WTC11 (cell line): ENCODE results near the gene TPM2. TPM values are rescaled to one million over a fixed set of nuclear protein-coding genes. Genes with fewer than 3 reads are reported as not detected.

Experiments
- ATAC-seq: fragments of 200-7000 bp; cut with Tn5 transposase; 2 replicates; pipeline ENCODE4 v1.10.0; 2021; ENCODE audit warnings: mild to moderate bottlenecking, moderate library complexity
- CTCF ChIA-PET: fragments of 300-600 bp; sonication (Branson Sonifier 250); formaldehyde crosslinking; loops from one replicate; lab custom pipeline; 2021; ENCODE audit warnings: antibody characterized with exemption; lab: Charles Lee
- POLR2A ChIA-PET: fragments of 350-600 bp; sonication (Branson Sonifier 250); formaldehyde crosslinking; loops from one replicate; lab custom pipeline; 2021; ENCODE audit warnings: antibody characterized with exemption; lab: Charles Lee
- DNase-seq: peaks from one replicate; pipeline ENCODE4 v3.0.0; 2021; ENCODE audit warnings: low spot score
- H3K27ac Mint-ChIP-seq: 2 replicates; pipeline ENCODE4 v1.8.0; 2021; ENCODE audit warnings: mixed read lengths
- H3K27me3 Mint-ChIP-seq: 2 replicates; pipeline ENCODE4 v1.8.0; 2021; ENCODE audit warnings: low read depth, mild to moderate bottlenecking, moderate library complexity, mixed read lengths
- H3K36me3 Mint-ChIP-seq: 2 replicates; pipeline ENCODE4 v1.8.0; 2021; ENCODE audit warnings: mixed read lengths
- H3K4me1 Mint-ChIP-seq: 2 replicates; pipeline ENCODE4 v1.8.0; 2022; ENCODE audit warnings: mixed read lengths
- H3K4me3 Mint-ChIP-seq: 2 replicates; pipeline ENCODE4 v1.8.0; 2021; ENCODE audit warnings: mild to moderate bottlenecking, moderate library complexity, mixed read lengths
- H3K9me3 Mint-ChIP-seq: 2 replicates; pipeline ENCODE4 v1.8.0; 2021; ENCODE audit warnings: mixed read lengths
- AFF4 ChIP-seq: sonication (generic); formaldehyde crosslinking; IDR thresholded peaks from 2 replicates; pipeline ENCODE4 v1.8.1; 2023; ENCODE audit warnings: mild to moderate bottlenecking, missing genetic modification reagents, borderline replicate concordance
- ATF6 ChIP-seq: sonication (generic); formaldehyde crosslinking; IDR thresholded peaks from 2 replicates; pipeline ENCODE4 v1.8.1; 2023; ENCODE audit warnings: mild to moderate bottlenecking, missing genetic modification reagents
- CBFB ChIP-seq: sonication (generic); formaldehyde crosslinking; IDR thresholded peaks from 2 replicates; pipeline ENCODE4 v1.8.1; 2022; ENCODE audit warnings: mild to moderate bottlenecking, low read depth, missing genetic modification reagents
- CREB1 ChIP-seq: sonication (generic); formaldehyde crosslinking; IDR thresholded peaks from 2 replicates; pipeline ENCODE4 v1.8.0; 2023; ENCODE audit warnings: mild to moderate bottlenecking, missing genetic modification reagents
- E2F4 ChIP-seq: sonication (generic); formaldehyde crosslinking; IDR thresholded peaks from 2 replicates; pipeline ENCODE4 v1.8.1; 2022; ENCODE audit warnings: low read depth, mild to moderate bottlenecking, moderate library complexity, missing genetic modification reagents, borderline replicate concordance
- EMX1 ChIP-seq: fragments of 250-450 bp; sonication (Bioruptor Pico); IDR thresholded peaks from 2 replicates; pipeline ENCODE4 v1.8.0; 2021; ENCODE audit warnings: mild to moderate bottlenecking
- FOXK1 ChIP-seq: sonication (generic); formaldehyde crosslinking; IDR thresholded peaks from 2 replicates; pipeline ENCODE4 v1.8.0; 2022; ENCODE audit warnings: mild to moderate bottlenecking, moderate library complexity, missing genetic modification reagents
- FOXP4 ChIP-seq: sonication (generic); formaldehyde crosslinking; IDR thresholded peaks from 2 replicates; pipeline ENCODE4 v1.8.0; 2022; ENCODE audit warnings: mild to moderate bottlenecking, missing genetic modification reagents
- GABPB1 ChIP-seq: sonication (generic); formaldehyde crosslinking; IDR thresholded peaks from 2 replicates; pipeline ENCODE4 v1.8.1; 2023; ENCODE audit warnings: mild to moderate bottlenecking, missing genetic modification reagents
- KAT7 ChIP-seq: sonication (generic); formaldehyde crosslinking; IDR thresholded peaks from 2 replicates; pipeline ENCODE4 v1.8.1; 2023; ENCODE audit warnings: missing genetic modification reagents, mild to moderate bottlenecking, borderline replicate concordance
- MAX ChIP-seq: sonication (generic); formaldehyde crosslinking; IDR thresholded peaks from 2 replicates; pipeline ENCODE4 v1.8.0; 2022; ENCODE audit warnings: mild to moderate bottlenecking, missing genetic modification reagents
- NR1H2 ChIP-seq: sonication (generic); formaldehyde crosslinking; IDR thresholded peaks from 2 replicates; pipeline ENCODE4 v1.9.0; 2021; ENCODE audit warnings: mild to moderate bottlenecking, moderate library complexity, missing genetic modification reagents
- PREB ChIP-seq: sonication (generic); formaldehyde crosslinking; IDR thresholded peaks from 2 replicates; pipeline ENCODE4 v1.8.1; 2022; ENCODE audit warnings: mild to moderate bottlenecking, missing genetic modification reagents, moderate library complexity, borderline replicate concordance
- SMAD3 ChIP-seq: sonication (generic); formaldehyde crosslinking; IDR thresholded peaks from 2 replicates; pipeline ENCODE4 v1.8.0; 2022; ENCODE audit warnings: missing genetic modification reagents, mild to moderate bottlenecking, borderline replicate concordance
- SMAD4 ChIP-seq: sonication (generic); formaldehyde crosslinking; IDR thresholded peaks from 2 replicates; pipeline ENCODE4 v1.8.0; 2022; ENCODE audit warnings: mild to moderate bottlenecking, missing genetic modification reagents
- USF1 ChIP-seq: sonication (generic); formaldehyde crosslinking; IDR thresholded peaks from 2 replicates; pipeline ENCODE4 v1.8.0; 2022; ENCODE audit warnings: mild to moderate bottlenecking, missing genetic modification reagents
- ZNF232 ChIP-seq: sonication (generic); formaldehyde crosslinking; IDR thresholded peaks from 2 replicates; pipeline ENCODE4 v1.8.0; 2022; ENCODE audit warnings: mild to moderate bottlenecking, missing genetic modification reagents
- ZNF671 ChIP-seq: fragments of 250-450 bp; sonication (Bioruptor Pico); IDR thresholded peaks from 2 replicates; pipeline ENCODE4 v1.8.0; 2021; ENCODE audit warnings: mild to moderate bottlenecking
- total RNA-seq: library from RNA; stranded (reverse); gene quantifications from 3 replicates; pipeline ENCODE4 v1.2.3, GENCODE V29; 2021
- TF ChIP-seq, protein P1 (sequence below): fragments of 250-450 bp; sonication (Bioruptor Pico); IDR thresholded peaks from 2 replicates; pipeline ENCODE4 v1.9.0; 2021; ENCODE audit warnings: mild to moderate bottlenecking
- TF ChIP-seq, protein P2 (sequence below): sonication (generic); formaldehyde crosslinking; IDR thresholded peaks from 2 replicates; pipeline ENCODE4 v1.8.1; 2022; ENCODE audit warnings: low read depth, missing genetic modification reagents, borderline replicate concordance

The TPM2 gene
- total RNA-seq, 1 experiment from 2014 or later = 146 TPM

GRCh38 chr9:35705372-35705771 is 15.6 kb upstream of the TPM2 start:
- ATAC-seq (no peak), DNase-seq (no peak)
- CTCF ChIA-PET = interaction anchor here (2.5 kb wide), 1 partner anchor 9 kb away, joined by 14 read pairs; no protein-coding TSS in a partner anchor
- POLR2A ChIA-PET = interaction anchor here (0.6 kb wide), 1 partner anchor 41 kb away, joined by 3 read pairs; the partner anchor contains the start of gene ARHGEF39
- no peak overlapping the region for H3K4me3 Mint-ChIP-seq
- H3K27ac Mint-ChIP-seq = no peak overlapping the region
- no peaks in the 10 kb centered on the region for H3K9me3 Mint-ChIP-seq
- no peaks in the 10 kb centered on the region for H3K27me3 Mint-ChIP-seq
- no peak for TF ChIP-seq GABPB1 (CRISPR knock-in tag)
- no peak for TF ChIP-seq AFF4
- TF ChIP-seq, protein P1, sequence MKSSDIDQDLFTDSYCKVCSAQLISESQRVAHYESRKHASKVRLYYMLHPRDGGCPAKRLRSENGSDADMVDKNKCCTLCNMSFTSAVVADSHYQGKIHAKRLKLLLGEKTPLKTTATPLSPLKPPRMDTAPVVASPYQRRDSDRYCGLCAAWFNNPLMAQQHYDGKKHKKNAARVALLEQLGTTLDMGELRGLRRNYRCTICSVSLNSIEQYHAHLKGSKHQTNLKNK (CRISPR knock-in tag) = no peak
- TF ChIP-seq NR1H2 (CRISPR knock-in tag) = no peak
- no peak for TF ChIP-seq CREB1 (CRISPR knock-in tag)
- no peak for TF ChIP-seq ZNF671
- TF ChIP-seq USF1 = no peak
- TF ChIP-seq CBFB (CRISPR knock-in tag) = no peak
- TF ChIP-seq FOXP4 = no peak
- TF ChIP-seq ZNF232 (CRISPR knock-in tag) = no peak
- TF ChIP-seq KAT7 (CRISPR knock-in tag) = no peak
- no peak for TF ChIP-seq MAX
- no peak for TF ChIP-seq EMX1 (CRISPR knock-in tag)
- TF ChIP-seq FOXK1 (CRISPR knock-in tag) = no peak
- TF ChIP-seq, protein P2, sequence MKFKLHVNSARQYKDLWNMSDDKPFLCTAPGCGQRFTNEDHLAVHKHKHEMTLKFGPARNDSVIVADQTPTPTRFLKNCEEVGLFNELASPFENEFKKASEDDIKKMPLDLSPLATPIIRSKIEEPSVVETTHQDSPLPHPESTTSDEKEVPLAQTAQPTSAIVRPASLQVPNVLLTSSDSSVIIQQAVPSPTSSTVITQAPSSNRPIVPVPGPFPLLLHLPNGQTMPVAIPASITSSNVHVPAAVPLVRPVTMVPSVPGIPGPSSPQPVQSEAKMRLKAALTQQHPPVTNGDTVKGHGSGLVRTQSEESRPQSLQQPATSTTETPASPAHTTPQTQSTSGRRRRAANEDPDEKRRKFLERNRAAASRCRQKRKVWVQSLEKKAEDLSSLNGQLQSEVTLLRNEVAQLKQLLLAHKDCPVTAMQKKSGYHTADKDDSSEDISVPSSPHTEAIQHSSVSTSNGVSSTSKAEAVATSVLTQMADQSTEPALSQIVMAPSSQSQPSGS (CRISPR knock-in tag) = no peak
- TF ChIP-seq PREB (CRISPR knock-in tag) = no peak
- no peak for TF ChIP-seq SMAD4 (CRISPR knock-in tag)
- no peak for TF ChIP-seq SMAD3 (CRISPR knock-in tag)
- TF ChIP-seq E2F4 = no peak
- no peak for TF ChIP-seq ATF6 (CRISPR knock-in tag)
- H3K4me1 Mint-ChIP-seq = no peaks in the 10 kb centered on the region
- peaks cover 67% of the 10 kb centered on the region for H3K36me3 Mint-ChIP-seq
